Central memory CD4-positive, alpha-beta T cell (primary cell): Measurements from ENCODE around the gene MYL12B.
"Not testable (repeated sequence)": the region's sequence is repeated elsewhere in the genome, so short reads cannot be mapped to it uniquely, and the experiment has no call there.

Experiments
- DNase-seq: peaks from one replicate; pipeline ENCODE4 v3.0.0; 2022
- total RNA-seq, 3 experiments: gene quantifications; one replicate each; lab custom pipeline; 2026; lab: John Stamatoyannopoulos, UW

MYL12B gene
- total RNA-seq: 102 to 415 (median 260) reads per million in 3 experiments

DNA sequence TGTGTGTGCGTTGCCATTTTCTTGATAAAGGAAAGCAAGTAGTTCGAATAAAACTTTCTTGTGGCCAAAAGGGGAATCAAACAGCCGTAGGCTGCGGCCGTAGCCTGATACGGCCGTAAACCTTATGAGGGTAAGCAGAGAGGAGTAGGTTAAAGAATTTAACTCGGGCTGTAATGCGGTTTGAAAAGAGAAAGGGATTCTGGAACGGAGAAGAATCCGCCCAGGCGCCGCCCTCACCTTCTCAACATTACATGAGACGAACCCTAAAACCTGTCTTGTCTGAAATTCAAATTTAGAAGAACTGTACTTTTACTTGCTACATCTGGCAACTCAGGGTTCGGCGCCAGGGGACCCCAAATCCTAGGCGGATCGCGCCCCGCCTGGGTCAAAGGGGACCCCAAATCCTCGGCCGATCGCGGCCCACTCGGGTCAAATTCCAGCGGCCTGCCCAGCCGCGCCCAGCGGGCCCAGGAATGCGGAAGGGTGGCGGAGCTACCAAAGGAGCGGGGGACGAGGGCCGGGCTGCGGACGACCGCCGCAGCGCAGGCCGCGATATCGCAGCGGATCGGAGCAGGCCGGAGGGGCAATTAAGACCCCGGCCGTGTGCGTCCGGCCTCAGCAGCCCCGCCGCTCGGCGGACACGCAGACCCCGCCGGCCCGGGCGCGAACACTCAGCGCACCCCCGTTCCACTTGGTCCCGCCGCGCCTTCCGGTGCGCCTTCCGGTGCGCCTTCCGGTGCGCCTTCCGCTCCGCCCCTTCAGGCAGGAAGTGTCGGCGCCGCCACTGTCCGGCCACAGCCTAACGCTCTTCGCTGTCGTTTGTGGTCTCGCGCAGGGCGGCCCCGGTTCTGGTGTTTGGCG, at the start of gene MYL12B:
MYL12B (plus strand) TSS at position 761 of the 861 bp plus-strand sequence. CDS start 10,766 bp downstream, outside the sequence.
- peak; percentile 85 for DNase-seq

DNA sequence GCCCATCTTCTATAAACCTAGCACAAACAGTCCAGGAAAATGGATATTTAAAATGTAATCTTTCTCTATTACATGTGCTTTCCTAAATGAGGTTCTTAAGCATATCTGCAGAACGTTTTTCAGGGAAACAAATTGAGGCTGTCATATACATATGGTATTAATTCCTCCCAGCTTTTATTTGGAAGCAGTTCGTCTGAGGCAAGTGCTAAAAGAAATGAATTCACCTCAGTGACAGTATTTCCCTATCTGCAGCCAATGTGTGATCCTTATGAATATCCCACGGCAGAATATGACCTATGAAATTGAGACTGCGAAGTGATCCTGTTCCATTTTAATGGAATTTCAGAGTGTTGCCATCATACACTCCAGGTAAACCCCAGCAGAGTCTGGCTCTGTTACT, 49.3 kb upstream of the MYL12B start:
- no peak for DNase-seq

DNA sequence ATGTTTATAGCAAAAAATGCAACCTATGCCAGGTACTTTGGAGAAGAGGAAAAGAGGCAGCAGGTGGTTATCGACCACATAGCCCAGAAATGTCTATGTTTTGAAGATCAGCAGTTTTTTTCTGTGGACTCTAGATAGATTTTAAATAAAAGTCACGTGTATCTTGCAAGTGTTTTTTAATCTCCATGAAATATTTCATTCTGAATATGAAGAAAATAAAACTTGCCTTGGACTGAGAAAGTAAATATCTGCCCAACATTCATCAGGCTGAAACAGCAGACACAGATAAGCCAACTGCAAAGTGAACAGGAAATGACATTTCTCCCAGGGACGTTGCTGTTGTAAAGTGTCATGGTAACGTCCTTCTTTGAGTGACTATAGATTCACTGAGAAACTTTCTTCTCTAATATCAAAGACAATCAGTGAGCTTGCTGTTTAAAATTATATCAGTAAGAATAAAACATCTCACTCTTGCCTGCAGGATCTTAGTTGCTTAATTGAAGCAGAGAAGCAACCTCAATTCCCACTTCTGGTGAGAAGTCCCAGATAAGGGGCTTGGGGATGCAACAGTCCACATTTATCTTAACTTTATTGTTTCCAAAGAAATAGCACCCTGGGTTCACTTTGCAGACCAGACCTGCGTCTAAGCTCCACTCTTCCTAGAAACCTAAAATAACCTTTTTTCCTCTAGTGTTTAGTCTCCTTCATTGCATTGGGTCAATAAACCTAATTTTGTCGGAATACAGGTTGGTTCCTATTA, 48.5 kb upstream of the MYL12B start:
- peak; percentile 43 for DNase-seq

DNA sequence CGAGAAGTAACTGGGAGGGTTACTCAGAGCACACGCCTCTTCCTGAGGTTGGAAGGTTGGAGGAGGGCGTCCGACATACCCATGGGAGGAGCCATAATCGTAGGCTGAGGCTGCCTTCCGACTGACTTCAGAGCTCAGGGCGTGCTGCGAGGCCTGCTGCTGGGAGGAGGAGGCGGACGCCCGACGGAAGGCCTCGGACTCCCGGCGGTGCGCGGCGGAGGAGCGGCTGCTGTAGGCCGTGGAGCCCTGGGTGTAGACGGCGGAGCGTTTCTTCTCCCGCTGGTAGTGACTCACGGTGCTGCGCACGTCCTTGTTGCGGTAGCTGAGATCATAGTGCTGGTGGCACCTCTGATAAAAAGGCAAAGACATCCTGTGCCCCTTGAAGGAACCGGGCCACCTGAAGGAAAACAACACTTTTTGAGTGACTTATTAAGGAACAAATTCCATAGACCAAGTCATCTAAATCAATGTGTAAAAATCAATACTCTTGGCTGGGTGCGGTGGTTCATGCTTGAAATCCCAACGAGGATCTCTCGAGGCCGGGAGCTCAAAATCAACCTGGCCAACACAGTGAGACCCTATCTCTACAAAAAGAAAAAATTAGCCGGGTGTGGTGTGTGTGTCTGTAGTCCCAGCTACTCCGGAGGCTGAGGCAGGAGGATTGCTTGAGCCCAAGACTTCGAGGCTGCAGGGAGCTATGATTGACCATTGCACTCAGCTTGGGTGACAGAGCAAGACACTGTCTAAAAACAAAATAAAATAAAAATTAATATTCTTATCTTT, 46.9 kb upstream of the MYL12B start:
- no peak for DNase-seq

DNA sequence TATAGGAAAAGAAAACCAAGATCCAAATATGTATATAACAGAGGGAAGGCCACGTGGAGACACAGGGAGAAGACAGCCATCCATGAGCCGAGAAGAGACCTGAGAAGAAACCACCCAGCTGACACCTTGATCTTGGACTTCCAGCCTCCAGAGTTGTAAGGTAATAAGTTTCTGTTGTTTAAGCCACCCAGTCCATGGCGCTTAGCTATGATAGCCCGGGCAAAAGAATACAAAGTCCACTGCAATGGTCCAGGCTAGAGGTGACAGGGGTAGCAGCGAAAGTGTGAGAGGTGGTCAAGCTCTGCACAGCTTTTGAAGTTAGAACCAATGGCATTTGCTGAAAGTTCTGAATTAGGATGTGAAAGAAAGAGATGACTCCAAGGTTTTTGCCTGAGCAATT, 44.9 kb upstream of the MYL12B start:
- no peak for DNase-seq

DNA sequence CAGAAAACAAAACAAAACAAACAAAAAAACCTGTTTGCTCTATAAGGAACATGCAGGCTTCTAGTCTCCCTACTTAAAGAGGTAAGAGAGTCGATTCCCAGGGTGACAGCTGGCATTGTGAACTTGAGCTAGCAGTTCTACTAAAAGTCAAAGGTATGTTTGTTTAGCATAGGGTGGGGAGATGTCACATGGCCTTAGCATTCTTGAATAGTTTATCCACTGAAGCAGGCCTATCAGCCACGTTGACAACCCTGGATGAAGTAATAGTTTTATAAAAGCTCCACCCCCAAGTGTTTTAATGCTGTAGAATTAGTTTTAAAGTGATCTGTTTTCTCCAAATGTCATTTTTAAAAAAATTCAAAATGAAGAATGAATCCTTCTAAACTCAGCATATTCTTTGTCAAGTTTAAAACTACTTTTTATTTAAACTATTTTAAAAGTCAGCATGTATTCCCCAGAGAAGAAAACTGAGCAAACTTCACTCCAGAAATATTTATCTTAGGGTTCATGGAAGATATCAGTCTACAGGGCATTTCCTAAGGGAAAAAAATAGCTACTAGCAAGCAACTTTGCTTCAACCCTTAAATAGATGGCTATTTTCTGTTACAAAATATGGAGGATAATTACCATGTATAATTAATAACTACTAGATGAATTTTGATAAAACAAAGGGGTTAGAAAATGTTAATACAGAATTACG, 43.8 kb upstream of the MYL12B start:
- DNase-seq: no peak

DNA sequence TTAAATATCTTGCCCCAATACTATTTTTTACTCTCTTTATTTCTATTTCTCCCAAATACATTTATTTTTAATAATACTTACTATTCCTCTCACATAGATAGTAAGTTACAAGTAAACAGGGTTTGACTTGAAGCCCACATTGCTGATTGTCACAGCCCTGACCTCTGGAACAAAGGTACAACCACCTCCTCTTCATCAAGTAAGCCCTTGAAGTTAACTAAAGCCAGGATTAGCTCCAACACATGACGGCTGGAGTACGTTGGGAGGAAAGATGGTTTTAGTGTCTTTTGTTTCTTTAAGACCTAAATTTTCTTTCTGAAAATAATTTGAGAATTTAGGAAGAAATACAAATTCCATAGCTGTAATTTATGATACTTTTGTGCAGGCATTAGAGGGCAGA, 43.1 kb upstream of the MYL12B start:
- no peak for DNase-seq

DNA sequence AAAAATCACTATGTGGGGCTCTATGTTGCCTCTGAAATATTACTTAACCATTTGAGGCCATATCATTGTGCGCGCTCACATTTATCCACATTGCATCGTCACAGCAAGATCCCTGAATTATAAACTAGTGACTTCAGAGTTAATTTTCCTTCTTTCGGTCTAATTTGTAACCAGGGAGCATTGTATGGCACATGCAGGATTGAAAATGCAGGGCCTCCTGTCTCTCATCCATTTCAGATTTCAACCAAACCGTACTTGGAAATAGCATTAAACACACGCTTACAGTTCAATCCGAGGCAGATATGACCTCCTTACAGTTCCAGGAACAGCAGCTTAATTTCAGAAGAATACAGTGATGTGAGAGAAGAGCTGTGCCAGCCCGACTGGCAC, 42.7 kb upstream of the MYL12B start:
- DNase-seq: no peak

DNA sequence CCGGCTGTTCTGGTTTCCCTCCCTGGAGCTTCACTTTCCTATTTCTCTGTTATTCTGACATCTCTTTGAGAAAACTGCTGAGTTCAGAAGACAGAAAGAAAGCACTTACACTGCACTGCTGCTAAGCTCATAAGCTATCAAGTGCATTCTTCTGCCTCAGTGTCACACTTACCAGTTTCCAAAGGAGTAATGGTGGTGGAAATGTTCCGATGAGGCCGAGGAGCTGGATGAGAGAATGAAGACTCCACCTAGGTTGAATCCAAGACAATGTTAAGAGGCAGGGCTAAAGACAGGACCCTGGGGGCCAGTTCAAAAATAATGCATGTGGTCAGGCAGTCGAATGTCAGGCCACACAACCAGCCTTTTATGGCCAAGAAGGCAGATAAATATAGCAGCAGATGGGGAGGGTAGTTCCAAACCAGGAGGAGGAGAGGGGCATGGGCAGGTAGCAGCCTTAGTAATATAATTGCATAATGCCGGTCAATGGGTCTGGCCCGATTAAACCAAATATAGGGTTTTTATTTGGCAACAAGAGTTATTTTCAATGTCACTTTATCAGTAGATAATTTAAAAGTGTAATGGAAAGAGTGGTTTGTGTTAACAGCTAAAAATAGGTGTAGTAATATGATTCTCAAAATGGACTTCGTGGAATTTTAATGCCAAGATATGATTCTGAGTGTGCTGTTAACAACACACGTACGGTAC, 42.1 kb upstream of the MYL12B start, which contains the start of gene MYOM1:
MYOM1 (minus strand) TSS at position 338 of the 705 bp plus-strand sequence. CDS start 4,745 bp downstream, outside the sequence.
- no peak for DNase-seq

DNA sequence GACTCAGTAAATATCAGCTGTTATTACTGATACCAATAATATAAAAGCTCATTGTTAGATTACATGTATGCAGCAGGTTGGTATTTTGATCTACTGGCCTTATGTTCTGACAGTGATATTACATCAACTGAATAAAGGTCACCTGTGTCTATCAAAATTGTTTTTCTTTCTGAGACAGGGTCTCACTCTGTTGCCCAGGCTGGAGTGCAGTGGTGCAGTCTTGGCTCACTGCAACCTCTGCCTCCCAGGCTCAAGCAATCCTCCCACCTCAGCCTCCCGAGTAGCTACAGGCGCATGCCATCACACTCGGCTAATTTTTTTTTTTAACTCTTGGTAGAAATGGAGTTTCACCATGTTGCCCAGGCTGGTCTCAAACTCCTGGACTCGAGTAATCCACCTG, 41.1 kb upstream of the MYL12B start:
- DNase-seq: not testable (repeated sequence)

DNA sequence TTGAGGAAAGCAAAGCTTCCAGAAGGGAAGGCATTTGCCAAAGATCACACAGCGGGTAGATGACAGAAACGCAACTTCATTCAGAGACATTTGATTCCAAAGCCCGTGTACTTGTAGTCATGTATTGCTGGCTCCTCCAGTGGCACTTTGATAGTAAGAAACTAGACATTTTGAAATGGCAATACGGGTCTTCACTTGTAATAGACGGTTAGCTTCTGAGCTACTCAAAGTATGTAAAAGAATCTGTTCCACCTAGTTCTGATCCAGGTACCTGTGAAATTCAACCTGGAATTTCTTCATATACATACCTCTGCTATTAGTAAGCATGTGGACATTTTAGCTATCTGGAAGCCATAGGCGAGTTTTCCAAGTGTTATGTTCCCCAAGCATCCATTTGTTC, 40.4 kb upstream of the MYL12B start:
- no peak for DNase-seq

DNA sequence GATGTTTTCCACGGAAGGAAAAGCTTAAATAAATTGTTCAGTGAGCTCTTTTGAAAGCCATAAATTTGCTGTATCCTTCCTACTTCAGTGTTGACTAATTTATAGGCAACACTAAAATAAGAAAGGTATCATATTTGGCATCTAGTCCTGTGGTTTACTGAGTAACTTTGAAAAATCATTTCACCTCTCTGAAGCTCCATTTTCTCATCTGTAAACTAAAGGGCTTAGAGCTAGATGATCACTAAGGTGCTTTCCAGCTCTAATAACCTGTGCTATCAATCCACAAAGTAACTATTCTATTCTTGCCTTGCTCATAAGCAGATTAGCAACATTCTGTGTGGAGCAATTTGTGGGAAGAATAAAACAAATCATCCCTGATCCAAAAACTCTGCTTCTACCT, 38.6 kb upstream of the MYL12B start:
- no peak for DNase-seq

DNA sequence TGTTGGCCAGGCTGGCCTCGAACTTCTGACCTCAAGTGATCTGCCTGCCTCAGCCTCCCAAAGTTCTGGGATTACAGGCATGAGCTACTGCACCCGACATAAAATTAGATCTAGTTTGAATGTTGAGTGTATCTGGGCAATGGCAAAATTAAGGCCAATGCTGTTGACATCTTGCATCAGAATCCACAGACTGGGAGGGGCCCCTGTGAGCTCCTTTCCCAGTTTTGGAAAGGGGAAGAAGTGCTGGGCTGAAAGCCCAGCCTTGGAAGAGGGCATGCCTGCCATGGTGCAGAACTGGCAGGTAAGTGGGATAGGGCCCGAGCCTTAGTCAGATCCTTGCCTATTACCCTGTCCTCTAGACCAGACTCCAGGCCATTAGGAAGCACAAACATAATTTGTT, 37.7 kb upstream of the MYL12B start:
- no peak for DNase-seq

DNA sequence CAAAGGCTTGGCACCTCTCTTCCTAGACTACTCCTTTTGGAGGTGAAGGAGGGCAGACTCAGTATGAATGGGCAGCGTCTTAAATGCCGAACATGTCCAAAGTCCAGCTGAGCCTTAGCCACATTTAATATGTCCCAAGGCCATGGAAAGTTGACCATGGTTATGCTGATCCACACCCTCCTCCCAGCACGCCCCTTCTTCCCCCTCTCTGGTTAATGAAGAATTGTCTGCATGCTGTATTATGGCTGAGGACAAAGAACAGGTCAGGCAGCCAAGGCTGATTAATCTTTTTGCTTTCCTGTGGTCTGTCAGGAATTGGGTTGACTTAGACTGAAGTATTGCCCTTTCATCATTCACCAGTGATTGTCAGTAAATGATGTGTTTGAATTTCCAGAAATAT, 36.3 kb upstream of the MYL12B start:
- no peak for DNase-seq

DNA sequence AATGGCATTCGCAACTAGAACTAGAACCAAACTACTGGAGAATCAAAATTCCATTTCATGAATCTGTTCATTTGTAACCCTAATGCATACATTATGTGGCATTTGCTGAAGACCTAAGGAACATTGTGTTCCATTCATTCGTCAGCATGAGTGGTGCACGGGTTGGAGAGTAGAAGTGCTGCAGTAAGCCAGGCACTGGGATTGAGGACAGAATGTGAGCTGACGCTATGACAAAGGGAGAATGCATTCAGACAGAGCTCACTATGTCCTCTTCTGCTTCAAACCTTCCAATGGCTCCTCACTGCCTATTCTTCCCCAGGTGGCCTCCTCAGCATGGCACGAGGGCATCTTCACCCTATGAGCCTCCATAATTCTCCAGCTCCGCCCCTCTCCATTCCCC, 35.9 kb upstream of the MYL12B start:
- no peak for DNase-seq

DNA sequence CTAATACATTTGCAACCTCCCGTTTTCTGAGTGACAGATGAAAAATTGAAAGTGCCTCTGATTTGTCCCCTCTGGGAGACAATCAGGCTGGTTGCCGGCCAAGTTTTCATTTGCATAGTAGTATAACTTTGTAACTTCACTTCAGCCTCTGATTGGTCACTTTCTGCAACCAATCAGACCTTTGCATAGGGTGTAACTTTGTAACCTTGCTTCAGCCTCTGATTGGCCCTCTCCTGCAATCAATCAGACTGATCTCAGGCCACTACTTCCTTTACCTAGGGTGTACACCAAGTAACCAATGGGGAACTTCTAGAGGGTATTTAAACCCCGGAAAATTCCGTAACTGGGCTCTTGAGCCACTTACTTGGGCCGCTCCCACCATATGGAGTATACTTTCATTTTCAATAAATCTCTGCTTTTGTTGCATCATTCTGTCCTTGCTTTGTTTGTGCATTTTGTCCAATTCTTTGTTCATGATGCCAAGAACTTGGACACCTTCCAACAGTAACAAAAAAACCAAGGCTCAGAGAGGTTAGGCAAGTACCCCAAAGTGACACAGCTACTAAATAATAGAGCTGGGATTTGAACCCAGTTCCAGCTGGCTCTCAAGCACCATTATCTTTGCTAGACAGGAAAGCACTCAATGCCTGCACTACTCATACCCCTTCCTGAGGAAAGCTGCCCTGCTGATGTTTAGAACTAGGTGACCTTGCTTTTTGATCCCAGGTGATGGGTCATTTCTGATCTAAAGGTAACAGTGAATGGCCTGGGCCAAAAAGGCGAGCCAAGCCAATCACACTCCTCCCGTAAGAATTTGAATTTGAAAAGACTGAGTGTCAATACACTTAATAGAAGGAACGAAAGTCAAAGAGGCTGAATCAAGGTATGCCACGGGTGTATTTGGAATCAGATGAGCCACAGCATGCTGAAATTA, 31.3 kb upstream of the MYL12B start:
- DNase-seq: no peak

DNA sequence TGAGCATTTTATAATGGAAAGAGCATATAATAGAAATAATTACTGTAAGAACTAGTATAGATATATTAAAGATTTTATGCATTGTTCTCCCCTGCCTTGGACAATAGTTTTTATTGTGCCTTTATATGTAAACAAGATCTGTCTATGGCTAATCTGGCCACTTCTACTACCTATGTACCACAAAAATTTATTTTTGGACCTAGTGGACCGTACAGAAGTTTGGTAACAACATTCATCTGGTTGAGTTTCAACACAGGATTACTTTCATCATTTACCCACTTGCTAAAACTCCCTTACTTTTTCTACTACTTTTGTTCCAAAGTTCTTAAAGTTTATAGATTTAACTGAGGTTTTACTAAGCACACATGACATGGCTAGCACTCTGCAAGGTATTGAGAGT, 28.9 kb upstream of the MYL12B start:
- DNase-seq: no peak

DNA sequence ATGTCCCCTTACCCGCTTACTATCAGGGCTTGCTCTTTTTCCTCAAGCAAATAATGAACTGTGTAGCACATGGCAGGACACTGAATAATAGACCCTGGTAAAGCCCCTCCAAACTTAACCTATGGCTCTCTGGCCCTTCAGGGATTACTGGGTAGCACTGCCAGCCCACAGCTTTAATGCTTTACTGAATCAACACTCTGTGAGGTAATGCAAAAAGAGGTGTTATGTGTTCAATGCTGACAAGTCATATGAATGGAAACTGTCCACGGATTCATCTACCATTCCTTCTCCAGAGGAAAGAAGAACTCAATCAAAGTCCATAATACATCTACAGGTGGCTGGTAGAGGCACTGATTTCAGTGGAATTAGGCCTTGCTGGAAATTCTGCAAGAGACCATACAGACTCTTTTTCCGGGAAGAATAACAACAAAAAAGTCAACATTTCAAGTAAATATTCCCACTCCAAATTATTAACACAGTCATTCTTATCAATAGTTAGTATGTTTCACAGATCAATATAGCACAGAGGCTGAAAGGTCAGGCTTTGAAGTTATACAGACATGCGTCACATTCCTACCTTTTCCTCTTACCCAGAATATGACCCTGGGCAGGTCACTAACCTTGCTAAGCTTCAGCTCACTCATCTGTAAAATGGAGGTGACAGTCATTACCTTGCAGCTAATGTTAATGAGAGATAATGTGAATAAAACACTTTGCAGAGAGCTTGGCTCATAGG, 28.3 kb upstream of the MYL12B start:
- DNase-seq: no peak

DNA sequence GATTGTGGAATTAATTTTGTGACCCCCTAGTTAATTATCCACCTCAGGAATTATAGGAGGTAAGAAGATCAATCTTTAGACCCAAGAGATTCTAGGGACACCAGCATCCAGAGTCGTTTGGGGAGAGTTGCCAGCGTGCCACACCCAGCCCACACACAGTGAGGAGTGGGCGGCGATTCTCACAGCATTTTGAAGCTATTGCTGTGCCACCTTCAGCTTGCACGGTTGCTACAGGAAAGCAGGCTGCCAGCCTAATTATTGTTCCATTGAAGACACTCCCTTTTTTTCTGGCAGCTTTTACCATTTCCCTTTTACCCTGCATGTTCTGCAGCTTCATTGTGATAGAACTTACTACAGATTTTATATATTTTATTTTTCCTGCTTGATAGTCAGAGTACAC, 27.5 kb upstream of the MYL12B start:
- DNase-seq: no peak

DNA sequence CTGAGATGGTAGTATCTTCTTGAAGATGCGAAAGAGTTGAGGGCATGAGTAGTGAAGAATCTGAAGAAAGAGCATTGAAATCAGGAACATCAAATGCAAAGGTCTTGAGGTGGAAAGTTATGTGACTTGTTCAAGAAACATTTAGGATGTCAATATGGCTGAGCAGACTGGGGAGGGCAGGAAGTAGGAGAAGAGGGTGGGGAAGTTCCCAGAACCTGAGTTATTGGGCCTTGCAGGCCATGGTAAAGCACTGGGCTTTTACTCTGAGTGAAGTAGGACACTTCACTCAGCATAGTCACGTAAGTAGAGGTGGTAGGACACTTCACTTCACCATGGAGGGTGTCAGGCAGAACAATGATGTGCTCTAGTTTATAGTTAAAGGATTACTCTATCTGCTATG, 26.1 kb upstream of the MYL12B start:
- no peak for DNase-seq
